GM12878 (cell line): ENCODE data around the gene CNGB1. TPM values are rescaled to one million over a fixed set of nuclear protein-coding genes. Genes with fewer than 3 reads are reported as not detected.

Source experiments
- ATAC-seq: fragments of 200-7000 bp; cut with Tn5 transposase; 3 replicates; pipeline ENCODE4 v1.9.1; 2020; ENCODE audit warnings: mild to moderate bottlenecking, moderate library complexity
- BruUV-seq: library from RNA; stranded (reverse); fragments of 400-500 nt; replicated peaks from 2 replicates; lab custom pipeline; 2021; lab: Mats Ljungman, UMichigan
- CTCF ChIA-PET: fragments of 300-600 bp; sonication (Branson Sonifier 250); formaldehyde crosslinking; extraction: SDS; loops from one replicate; lab custom pipeline; 2021; ENCODE audit warnings: inconsistent platforms; lab: Yijun Ruan, JAX
- POLR2A ChIA-PET: fragments of 350-600 bp; formaldehyde crosslinking; extraction: SDS; loops from one replicate; lab custom pipeline; 2021; ENCODE audit warnings: inconsistent platforms; lab: Charles Lee
- RAD21 ChIA-PET: fragments of 300-600 bp; sonication (Branson Sonifier 250); formaldehyde crosslinking; loops from one replicate; lab custom pipeline; 2023; ENCODE audit warnings: antibody characterized with exemption; ENCODE audit not compliant: unreplicated experiment; lab: Charles Lee
- SMC1A ChIA-PET: fragments of 300-600 bp; sonication (Branson Sonifier 250); formaldehyde crosslinking; loops from one replicate; lab custom pipeline; 2023; ENCODE audit not compliant: unreplicated experiment, uncharacterized antibody; lab: Charles Lee
- DNase-seq: peaks from one replicate; pipeline ENCODE4 v3.0.0-alpha.2; 2011; ENCODE audit warnings: low read depth, low spot score
- FAIRE-seq: peaks from 3 replicates; lab custom pipeline; 2011; peaks lifted over from hg19 to GRCh38; lab: Jason Lieb, UNC
- H2AFZ ChIP-seq: 2 replicates; pipeline ENCODE4 v1.6.0; 2011; ENCODE audit warnings: low read depth, low read length, control low read depth; ENCODE audit not compliant: control insufficient read depth
- H3K27ac ChIP-seq: 2 replicates; pipeline ENCODE4 v1.5.1; 2011; ENCODE audit warnings: control low read depth; ENCODE audit not compliant: control insufficient read depth, insufficient read depth
- H3K27me3 ChIP-seq, 2 experiments: replicated peaks in 1 of 2; 2 replicates each; pipeline versions ENCODE4 v1.6.0 to v1.6.1; 2011; ENCODE audit warnings: low read length in 1 of 2; ENCODE audit not compliant: control insufficient read depth in 2 of 2, insufficient read depth in 2 of 2
- H3K36me3 ChIP-seq, 2 experiments: 2 replicates each; pipeline ENCODE4 v1.5.1; 2011; ENCODE audit warnings: low read length in 1 of 2; ENCODE audit not compliant: control insufficient read depth in 2 of 2, insufficient read depth in 2 of 2
- H3K4me1 ChIP-seq: 2 replicates; pipeline ENCODE4 v1.6.1; 2011; ENCODE audit warnings: mild to moderate bottlenecking, low read length, moderate library complexity, mixed read lengths; ENCODE audit not compliant: control insufficient read depth, insufficient read depth
- H3K4me2 ChIP-seq: 2 replicates; pipeline ENCODE4 v1.6.0; 2011; ENCODE audit warnings: control low read depth; ENCODE audit not compliant: control insufficient read depth, insufficient read depth
- H3K4me3 ChIP-seq: fragments of 200-600 bp; sonication (generic); 2 replicates; pipeline ENCODE4 v1.5.1; 2016
- H3K79me2 ChIP-seq: 2 replicates; pipeline ENCODE4 v1.6.0; 2011; ENCODE audit warnings: low read length; ENCODE audit not compliant: control insufficient read depth, insufficient read depth
- H3K9ac ChIP-seq: 2 replicates; pipeline ENCODE4 v1.8.0; 2011; ENCODE audit warnings: low read length, control low read depth, mixed read lengths; ENCODE audit not compliant: control insufficient read depth, insufficient read depth
- H3K9me3 ChIP-seq: replicated peaks from 3 replicates; pipeline ENCODE4 v1.5.1; 2011; ENCODE audit warnings: mild to moderate bottlenecking, low read length; ENCODE audit not compliant: control insufficient read depth, insufficient read depth
- H4K20me1 ChIP-seq: 2 replicates; pipeline ENCODE4 v1.6.0; 2011; ENCODE audit not compliant: control insufficient read depth, insufficient read depth
- CREM ChIP-seq: IDR thresholded peaks from 2 replicates; pipeline ENCODE4 v1.6.1; 2014; ENCODE audit warnings: antibody characterized with exemption, low read depth
- IRF4 ChIP-seq: IDR thresholded peaks from 2 replicates; pipeline ENCODE4 v1.6.1; 2011; ENCODE audit warnings: low read depth, low read length
- KAT2A ChIP-seq: conservative IDR thresholded peaks from 2 replicates; pipeline ENCODE4 v1.6.1; 2011; ENCODE audit warnings: low read depth, low read length; ENCODE audit not compliant: control insufficient read depth
- NBN ChIP-seq: fragments of 450-650 bp; IDR thresholded peaks from 2 replicates; pipeline ENCODE4 v1.6.1; 2016
- SMAD5 ChIP-seq: IDR thresholded peaks from 2 replicates; pipeline ENCODE4 v1.6.1; 2016; ENCODE audit warnings: antibody characterized with exemption, low read depth
- YY1 ChIP-seq: IDR thresholded peaks from 2 replicates; pipeline ENCODE4 v1.6.1; 2011; ENCODE audit warnings: low read depth, mild to moderate bottlenecking, low read length
- ZBED1 ChIP-seq: IDR thresholded peaks from 2 replicates; pipeline ENCODE4 v1.6.1; 2016; ENCODE audit warnings: borderline replicate concordance
- WGBS: methylation state at CpG from one replicate; pipeline ENCODE4 v1.1.6; 2016; ENCODE audit warnings: low lambda C conversion rate; ENCODE audit not compliant: insufficient replicate concordance, insufficient coverage; ENCODE audit errors: missing lambda C conversion rate; 5-methylcytosine and 5-hydroxymethylcytosine counted together
- in situ Hi-C: fragments of 300-500 bp; cut with MboI; formaldehyde crosslinking; loops from 9 replicates; pipeline ENCODE4 v1.14.3; 2018; ENCODE audit warnings: mixed read lengths
- intact Hi-C: fragments of 100-400 bp; cut with micrococcal nuclease; formaldehyde crosslinking; loops from one replicate; pipeline ENCODE4 v1.14.2; 2022; ENCODE audit not compliant: unreplicated experiment
- polyA plus RNA-seq, 11 experiments: library from polyadenylated mRNA; depleted of rRNA in 4 of 11; unstranded in 6 of 11; stranded (reverse) in 5 of 11; fragments of >200 nt; fragmentation: Nextera tagmentation in 4 of 11; fragmentation: Illumina TruSeq in 1 of 11; extraction: Ambion mirVana in 4 of 11; extraction: Trizol in 1 of 11; gene quantifications; 1 replicate in 1 of 11; 2 replicates in 10 of 11; pipeline versions ENCODE4 v1.2.1 to v1.2.3, GENCODE V29; 2011 to 2016; ENCODE audit warnings: inconsistent platforms in 2 of 11, missing spikeins in 2 of 11, low read depth in 1 of 11
- total RNA-seq, 4 experiments: library from RNA; depleted of rRNA in 3 of 4; stranded (reverse); fragments of >200 nt in 3 of 4; fragmentation: Illumina TruSeq in 1 of 4; extraction: Trizol in 1 of 4; gene quantifications; 2 replicates each; pipeline versions ENCODE4 v1.2.1 to v1.2.3, GENCODE V29; 2013 to 2021

The CNGB1 gene
- total and polyA plus RNA-seq, 10 of the 15 experiments (the other 5 are each of a cell fraction or from before 2014, with no cell fraction given) = 0.03 TPM; not detected in 9

DNA sequence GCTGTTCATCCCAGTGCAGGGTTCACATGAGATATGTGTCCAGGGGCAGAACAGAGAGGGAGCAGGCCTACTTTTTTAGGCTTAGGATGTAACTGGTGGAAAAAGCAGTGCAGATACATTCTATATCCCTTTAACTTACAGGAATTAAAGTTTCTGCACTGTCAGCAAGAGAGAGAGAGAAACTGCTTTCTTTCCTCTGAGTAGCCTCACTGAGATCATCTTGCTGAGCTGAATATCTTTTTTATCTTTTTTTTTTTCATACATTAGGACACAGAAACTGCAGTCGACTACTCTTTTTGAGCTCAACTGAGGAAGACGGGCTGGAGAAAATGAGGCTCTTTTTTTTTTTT lies 50.1 kb downstream of the CNGB1 start:
- no peak overlapping the region for H2AFZ ChIP-seq
- in situ Hi-C loops (no loop called here), intact Hi-C loops (no loop called here)
- no peak overlapping the region for H3K4me2 ChIP-seq
- H3K36me3 ChIP-seq = no peaks in the 10 kb centered on the region
- H3K4me1 ChIP-seq = no peaks in the 10 kb centered on the region
- no TSS peak for BruUV-seq
- peaks cover 0 to 2% of the 10 kb centered on the region in 2 experiments; a peak in 1 of 4 replicates for H3K27me3 ChIP-seq
- no peaks in the 10 kb centered on the region for H3K9me3 ChIP-seq
- no peak overlapping the region for H3K27ac ChIP-seq
- H3K4me3 ChIP-seq = no peak overlapping the region
- SMC1A ChIA-PET = no interaction called here
- WGBS = 56% methylated on average over 1 of the region's 2 CpGs
- RAD21 ChIA-PET = interaction anchor here (0.6 to 1.1 kb wide), 2 partner anchors 20 to 738 kb away, joined by 3 read pairs; no protein-coding TSS in a partner anchor
- H3K79me2 ChIP-seq = no peaks in the 10 kb centered on the region
- no peak overlapping the region for H3K9ac ChIP-seq
- no peak for TF ChIP-seq IRF4
- TF ChIP-seq KAT2A = no peak
- no peak for TF ChIP-seq SMAD5
- no peak for TF ChIP-seq CREM
- POLR2A ChIA-PET = interaction anchor here (0.6 to 0.7 kb wide), 4 partner anchors 79 to 607 kb away, joined by 3 to 4 read pairs (median 3); no protein-coding TSS in a partner anchor
- no peaks in the 10 kb centered on the region; the same call in 1 of the 2 replicates for H4K20me1 ChIP-seq
- DNase-seq = no peak
- ATAC-seq = no peak
- no peak for FAIRE-seq
- CTCF ChIA-PET = interaction anchor here (0.7 kb wide), 1 partner anchor 160 kb away, joined by 3 read pairs; no protein-coding TSS in a partner anchor

DNA sequence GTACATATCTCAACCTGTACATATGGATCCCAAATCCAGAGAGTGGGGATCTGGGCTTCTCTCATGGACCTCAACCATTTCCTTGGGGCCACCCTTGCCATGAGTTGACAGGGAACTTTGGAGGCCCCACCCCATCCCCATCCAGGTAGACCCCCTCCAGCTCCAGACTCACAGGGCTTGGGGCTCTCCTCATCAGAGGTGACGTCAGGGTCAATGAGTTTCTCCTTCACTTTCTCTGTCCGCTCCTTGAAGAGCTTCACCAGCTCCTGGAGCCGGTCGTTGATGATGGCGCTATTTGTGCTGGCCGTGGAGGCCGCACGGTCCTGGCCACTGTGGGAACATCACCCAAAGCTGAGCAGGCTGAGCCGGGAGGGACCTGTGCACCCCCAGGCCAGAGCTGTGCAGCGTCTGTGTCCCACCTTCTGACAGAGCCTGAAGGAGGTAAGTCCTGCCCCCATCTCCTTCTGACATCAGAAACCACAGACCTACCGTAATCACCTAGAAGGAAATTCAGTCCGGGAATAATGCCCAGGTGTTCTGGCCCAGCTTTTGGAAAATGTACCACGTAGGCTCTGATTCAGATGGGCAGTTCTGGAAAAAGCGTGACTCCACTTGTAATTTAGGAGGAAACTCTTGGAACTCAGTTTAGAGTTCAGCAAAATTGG lies 50.6 kb downstream of the CNGB1 start:
- Histone ChIP-seq H3K4me2 (no peak overlapping the region), H2AFZ (no peak overlapping the region), H3K4me1 (no peaks in the 10 kb centered on the region), H3K27me3 (peaks cover 0 to 2% of the 10 kb centered on the region in 2 experiments; a peak in 1 of 4 replicates), H3K4me3 (no peak overlapping the region), H3K27ac (no peak overlapping the region), H3K79me2 (no peaks in the 10 kb centered on the region), H3K9ac (no peak overlapping the region), H4K20me1 (no peaks in the 10 kb centered on the region; the same call in 1 of the 2 replicates), H3K36me3 (no peaks in the 10 kb centered on the region), H3K9me3 (no peaks in the 10 kb centered on the region)
- ChIA-PET RAD21 (interaction anchor here (0.6 kb wide), 1 partner anchor 737 kb away, joined by 3 read pairs; no protein-coding TSS in a partner anchor), POLR2A (interaction anchor here (0.6 to 0.7 kb wide), 3 partner anchors 201 to 608 kb away, joined by 3 read pairs; no protein-coding TSS in a partner anchor), CTCF (no interaction called here), SMC1A (no interaction called here)
- TF ChIP-seq YY1 = no peak
- no peak for TF ChIP-seq NBN
- no peak for TF ChIP-seq ZBED1
- FAIRE-seq (no peak), ATAC-seq (no peak), DNase-seq (no peak)
- intact Hi-C loops (no loop called here), in situ Hi-C loops (no loop called here)
- WGBS = 35% methylated on average over 14 of the region's 14 CpGs
- BruUV-seq = no TSS peak
